Caco-2 (cell line): ENCODE data around the gene FBXO15. TPM values are rescaled to one million over a fixed set of nuclear protein-coding genes. Genes with fewer than 3 reads are reported as not detected.

Experiments used
- BruUV-seq: library from RNA; stranded (reverse); fragments of 400-500 nt; replicated peaks from 2 replicates; lab custom pipeline; 2021; lab: Mats Ljungman, UMichigan
- CTCF ChIA-PET: fragments of 300-600 bp; sonication (Branson Sonifier 250); formaldehyde crosslinking; loops from one replicate; lab custom pipeline; 2022; ENCODE audit warnings: antibody characterized with exemption; lab: Charles Lee
- POLR2A ChIA-PET: fragments of 300-600 bp; sonication (Branson Sonifier 250); formaldehyde crosslinking; loops from one replicate; lab custom pipeline; 2022; ENCODE audit warnings: antibody characterized with exemption; lab: Charles Lee
- DNase-seq, 2 experiments: peaks; one replicate each; pipeline versions ENCODE4 v3.0.0 to v3.0.0-alpha.2; 2020 to 2022
- H3K27me3 ChIP-seq: replicated peaks from 2 replicates; pipeline ENCODE4 v1.6.0; 2011; ENCODE audit warnings: low read length; ENCODE audit not compliant: control insufficient read depth, insufficient read depth
- H3K36me3 ChIP-seq: 2 replicates; pipeline ENCODE4 v1.5.1; 2011; ENCODE audit warnings: low read length; ENCODE audit not compliant: control insufficient read depth, insufficient read depth
- H3K4me1 ChIP-seq: fragments of 250-450 bp; sonication (Bioruptor Pico); 2 replicates; pipeline ENCODE4 v1.5.1; 2020; ENCODE audit warnings: mild to moderate bottlenecking
- H3K4me3 ChIP-seq: 2 replicates; pipeline ENCODE4 v1.5.1; 2011; ENCODE audit warnings: low read depth, mild to moderate bottlenecking, control low read depth, low read length
- H3K9me3 ChIP-seq: fragments of 250-450 bp; sonication (Bioruptor Pico); 2 replicates; pipeline ENCODE4 v1.5.1; 2020; ENCODE audit warnings: mild to moderate bottlenecking, moderate library complexity
- H3K27ac Mint-ChIP-seq: one replicate; pipeline ENCODE4 v1.8.0; 2022; ENCODE audit warnings: mixed read lengths; ENCODE audit not compliant: unreplicated experiment
- H3K27me3 Mint-ChIP-seq: one replicate; pipeline ENCODE4 v1.8.0; 2022; ENCODE audit warnings: mixed read lengths; ENCODE audit not compliant: insufficient read depth, unreplicated experiment
- H3K36me3 Mint-ChIP-seq: one replicate; pipeline ENCODE4 v1.8.0; 2022; ENCODE audit warnings: mild to moderate bottlenecking, mixed read lengths; ENCODE audit not compliant: insufficient read depth, unreplicated experiment
- H3K4me1 Mint-ChIP-seq: one replicate; pipeline ENCODE4 v1.8.0; 2022; ENCODE audit warnings: low read depth, mixed read lengths; ENCODE audit not compliant: unreplicated experiment
- H3K4me3 Mint-ChIP-seq: one replicate; pipeline ENCODE4 v1.8.0; 2022; ENCODE audit warnings: mild to moderate bottlenecking, moderate library complexity, mixed read lengths; ENCODE audit not compliant: unreplicated experiment
- H3K9me3 Mint-ChIP-seq: one replicate; pipeline ENCODE4 v1.8.0; 2022; ENCODE audit warnings: mixed read lengths; ENCODE audit not compliant: unreplicated experiment
- intact Hi-C: fragments of 100-400 bp; cut with micrococcal nuclease; formaldehyde crosslinking; loops from one replicate; pipeline ENCODE4 v1.10.0; 2022; ENCODE audit not compliant: unreplicated experiment
- total RNA-seq: library from RNA; stranded (reverse); gene quantifications from 2 replicates; pipeline ENCODE4 v1.2.3, GENCODE V29; 2022
- TF ChIP-seq, protein P1 (sequence below), 2 experiments: fragments of 200-600 bp in 1 of 2; IDR thresholded peaks; 1 replicate in 1 of 2; 2 replicates in 1 of 2; pipeline versions ENCODE4 v1.5.1 to v1.8.0; 2011 to 2022; ENCODE audit warnings: antibody characterized with exemption in 1 of 2, control low read depth in 1 of 2, inconsistent platforms in 1 of 2, low read depth in 1 of 2, low read length in 1 of 2, mild to moderate bottlenecking in 1 of 2, moderate library complexity in 1 of 2; ENCODE audit not compliant: insufficient read depth in 1 of 2, severe bottlenecking in 1 of 2, unreplicated experiment in 1 of 2

FBXO15 gene
- total RNA-seq, 1 experiment from 2014 or later = 0.29 TPM

DNA sequence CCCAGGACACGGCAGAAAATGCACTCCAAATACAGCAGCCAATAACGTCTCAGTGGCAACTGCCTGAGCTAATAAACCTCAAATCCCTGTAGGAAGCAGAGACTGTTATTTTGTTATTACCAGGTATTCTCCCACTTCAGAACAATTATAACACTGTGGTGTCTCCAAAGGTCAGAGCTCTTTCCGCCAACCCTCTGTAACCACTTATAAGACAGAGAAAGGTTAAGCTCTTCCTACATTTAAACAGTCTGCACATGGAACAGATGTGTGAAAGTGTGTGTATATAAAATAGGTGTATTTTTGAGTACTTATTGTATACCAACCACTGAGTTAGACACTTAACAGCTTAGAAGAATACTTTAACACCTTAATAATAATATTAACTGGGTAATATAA, 64.1 kb downstream of the FBXO15 start:
- ChIA-PET CTCF (interaction anchor here (0.8 kb wide), 1 partner anchor 129 kb away, joined by 3 read pairs; no protein-coding TSS in a partner anchor), POLR2A (no interaction called here)
- no peak overlapping the region for H3K27ac Mint-ChIP-seq
- TF ChIP-seq, protein P1, sequence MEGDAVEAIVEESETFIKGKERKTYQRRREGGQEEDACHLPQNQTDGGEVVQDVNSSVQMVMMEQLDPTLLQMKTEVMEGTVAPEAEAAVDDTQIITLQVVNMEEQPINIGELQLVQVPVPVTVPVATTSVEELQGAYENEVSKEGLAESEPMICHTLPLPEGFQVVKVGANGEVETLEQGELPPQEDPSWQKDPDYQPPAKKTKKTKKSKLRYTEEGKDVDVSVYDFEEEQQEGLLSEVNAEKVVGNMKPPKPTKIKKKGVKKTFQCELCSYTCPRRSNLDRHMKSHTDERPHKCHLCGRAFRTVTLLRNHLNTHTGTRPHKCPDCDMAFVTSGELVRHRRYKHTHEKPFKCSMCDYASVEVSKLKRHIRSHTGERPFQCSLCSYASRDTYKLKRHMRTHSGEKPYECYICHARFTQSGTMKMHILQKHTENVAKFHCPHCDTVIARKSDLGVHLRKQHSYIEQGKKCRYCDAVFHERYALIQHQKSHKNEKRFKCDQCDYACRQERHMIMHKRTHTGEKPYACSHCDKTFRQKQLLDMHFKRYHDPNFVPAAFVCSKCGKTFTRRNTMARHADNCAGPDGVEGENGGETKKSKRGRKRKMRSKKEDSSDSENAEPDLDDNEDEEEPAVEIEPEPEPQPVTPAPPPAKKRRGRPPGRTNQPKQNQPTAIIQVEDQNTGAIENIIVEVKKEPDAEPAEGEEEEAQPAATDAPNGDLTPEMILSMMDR (IDR thresholded peaks at IDR 0.05; ENCODE audit: insufficient read depth in 1 of 2, low read depth in 1 of 2, low read length in 1 of 2, severe bottlenecking in 1 of 2, unreplicated experiment in 1 of 2) = no peak
- H3K27me3 Mint-ChIP-seq = peaks cover 9% of the 10 kb centered on the region
- H3K36me3 Mint-ChIP-seq = no peaks in the 10 kb centered on the region
- no peak overlapping the region for H3K4me3 ChIP-seq
- intact Hi-C loops = no loop called here
- DNase-seq = no peak
- no peaks in the 10 kb centered on the region for H3K4me1 ChIP-seq
- H3K27me3 ChIP-seq = no peaks in the 10 kb centered on the region
- no peaks in the 10 kb centered on the region for H3K4me1 Mint-ChIP-seq
- H3K9me3 ChIP-seq = no peaks in the 10 kb centered on the region
- no peaks in the 10 kb centered on the region for H3K36me3 ChIP-seq
- no TSS peak for BruUV-seq
- H3K4me3 Mint-ChIP-seq = no peak overlapping the region
- no peaks in the 10 kb centered on the region for H3K9me3 Mint-ChIP-seq

DNA sequence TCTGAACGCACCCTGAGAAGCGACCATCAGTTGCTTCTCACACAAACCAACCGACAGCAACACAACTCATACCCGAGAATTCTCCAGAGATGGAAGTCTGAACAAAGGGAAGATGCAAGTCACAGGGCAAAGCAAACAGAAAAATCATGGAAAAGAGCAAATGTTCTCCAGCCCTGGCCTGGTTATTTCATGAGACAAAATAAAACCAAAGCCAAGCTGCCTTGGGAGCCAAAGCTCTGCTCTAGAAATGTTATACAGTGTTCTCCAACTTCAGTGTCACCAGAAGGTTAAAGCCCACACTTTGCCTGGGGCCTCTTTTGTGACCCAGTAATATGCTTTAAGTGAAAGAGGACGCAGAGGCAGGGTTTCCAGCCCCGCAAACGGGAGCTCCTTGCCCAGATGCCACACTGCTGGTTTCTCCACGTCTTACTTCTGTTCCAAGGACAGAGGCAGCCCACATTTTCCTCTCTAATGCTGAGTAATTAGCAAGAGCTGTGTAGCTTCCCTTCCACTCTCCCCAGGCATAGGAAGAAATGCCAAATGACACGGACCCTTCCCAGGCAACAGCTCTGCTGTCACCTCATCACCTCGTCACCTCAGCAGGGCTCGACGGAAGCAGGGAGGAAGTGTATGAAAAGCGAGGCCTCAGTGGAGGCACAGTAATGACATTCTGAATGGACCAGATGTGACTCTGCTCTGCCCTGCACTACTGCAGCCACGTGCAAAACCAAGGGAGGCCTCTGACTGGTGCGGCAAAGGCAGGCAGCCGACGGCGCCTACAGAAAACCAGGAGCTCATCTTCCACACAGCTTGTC, 64.7 kb downstream of the FBXO15 start:
- POLR2A ChIA-PET = no interaction called here
- intact Hi-C loops = loop anchor here (1.0 kb wide), 1 partner anchor 34 kb away; no protein-coding TSS in a partner anchor
- H3K4me3 ChIP-seq = no peak overlapping the region
- DNase-seq = no peak
- no peaks in the 10 kb centered on the region for H3K27me3 ChIP-seq
- H3K9me3 Mint-ChIP-seq = no peaks in the 10 kb centered on the region
- no TSS peak for BruUV-seq
- H3K4me1 ChIP-seq = no peaks in the 10 kb centered on the region
- H3K27ac Mint-ChIP-seq = no peak overlapping the region
- no peaks in the 10 kb centered on the region for H3K36me3 ChIP-seq
- no peak overlapping the region for H3K4me3 Mint-ChIP-seq
- no peaks in the 10 kb centered on the region for H3K4me1 Mint-ChIP-seq
- peaks cover 11% of the 10 kb centered on the region for H3K27me3 Mint-ChIP-seq
- TF ChIP-seq, protein P1 (IDR thresholded peaks at IDR 0.05; ENCODE audit: insufficient read depth in 1 of 2, low read depth in 1 of 2, low read length in 1 of 2, severe bottlenecking in 1 of 2, unreplicated experiment in 1 of 2) = no peak
- CTCF ChIA-PET = interaction anchor here (0.8 to 1.4 kb wide), 4 partner anchors 20 to 259 kb away, joined by 3 to 10 read pairs (median 3); no protein-coding TSS in a partner anchor
- H3K36me3 Mint-ChIP-seq = no peaks in the 10 kb centered on the region
- no peaks in the 10 kb centered on the region for H3K9me3 ChIP-seq

DNA sequence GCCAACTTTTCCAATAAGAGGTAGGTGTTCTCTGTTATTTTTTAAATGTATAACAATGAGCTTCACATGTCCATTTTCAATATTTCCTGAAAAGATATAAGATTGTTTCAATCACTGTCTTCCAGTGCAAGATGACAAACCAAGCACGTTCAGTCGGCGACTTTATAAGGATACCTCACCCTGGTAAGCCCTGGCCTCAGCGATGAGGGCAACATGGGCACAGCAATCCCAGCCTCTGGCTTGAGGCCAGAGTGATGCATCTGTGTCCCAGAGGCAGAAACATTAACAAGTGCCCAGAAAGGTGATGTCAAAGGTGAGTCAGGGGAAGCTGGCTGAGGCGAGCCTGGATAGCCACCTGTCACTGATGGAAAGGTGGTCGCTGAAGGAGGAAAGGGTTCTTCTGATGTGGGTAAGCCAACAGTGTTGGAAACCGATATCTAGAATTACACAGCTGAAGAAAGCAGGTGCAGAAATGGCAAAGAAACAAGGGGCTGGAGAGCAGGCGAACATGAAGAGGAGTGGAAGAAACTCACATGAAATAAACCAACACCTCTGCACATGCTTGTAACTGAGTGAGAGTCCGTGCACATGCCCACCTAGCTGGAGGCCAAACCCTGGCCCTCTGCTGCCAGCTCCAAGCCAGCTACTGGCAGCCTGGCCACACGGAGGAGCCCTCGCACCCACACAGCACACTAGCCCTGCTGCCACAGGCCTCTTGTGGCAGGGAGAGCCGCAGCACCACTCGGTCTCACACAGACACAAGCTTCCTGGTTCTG, 65.5 kb downstream of the FBXO15 start:
- no peaks in the 10 kb centered on the region for H3K27me3 ChIP-seq
- no peaks in the 10 kb centered on the region for H3K9me3 ChIP-seq
- no peak overlapping the region for H3K4me3 ChIP-seq
- H3K4me3 Mint-ChIP-seq = no peak overlapping the region
- intact Hi-C loops = loop anchor here (1.0 kb wide), 1 partner anchor 35 kb away; no protein-coding TSS in a partner anchor
- ChIA-PET CTCF (interaction anchor here (1.1 to 1.4 kb wide), 3 partner anchors 19 to 260 kb away, joined by 3 to 10 read pairs (median 3); no protein-coding TSS in a partner anchor), POLR2A (no interaction called here)
- TF ChIP-seq, protein P1 (IDR thresholded peaks at IDR 0.05; ENCODE audit: insufficient read depth in 1 of 2, low read depth in 1 of 2, low read length in 1 of 2, severe bottlenecking in 1 of 2, unreplicated experiment in 1 of 2) = peak; percentile 18 to 47
- no peaks in the 10 kb centered on the region for H3K36me3 ChIP-seq
- no peaks in the 10 kb centered on the region for H3K4me1 ChIP-seq
- peaks cover 11% of the 10 kb centered on the region for H3K27me3 Mint-ChIP-seq
- no TSS peak for BruUV-seq
- no peak overlapping the region for H3K27ac Mint-ChIP-seq
- DNase-seq = peak; percentile 40 to 48
- no peaks in the 10 kb centered on the region for H3K4me1 Mint-ChIP-seq
- H3K36me3 Mint-ChIP-seq = no peaks in the 10 kb centered on the region
- no peaks in the 10 kb centered on the region for H3K9me3 Mint-ChIP-seq
